Heart right ventricle (tissue), 16 donors: ENCODE measurements around the gene GALM. TPM values are rescaled to one million over a fixed set of nuclear protein-coding genes. Genes with fewer than 3 reads are reported as not detected.
"Not testable (repeated sequence)": the region's sequence is repeated elsewhere in the genome, so short reads cannot be mapped to it uniquely, and the experiment has no call there.

Experiments
- ATAC-seq, 8 donors: fragments of 200-7000 bp; cut with Tn5 transposase; one replicate each; pipeline ENCODE4 v1.9.1; 2020; ENCODE audit warnings: mild to moderate bottlenecking in 8 of 8, moderate library complexity in 8 of 8, moderate number of reproducible peaks in 1 of 8
- DNase-seq, 2 donors: peaks; one replicate each; pipeline ENCODE4 v3.0.0-alpha.2; 2020
- H3K27ac ChIP-seq, 10 donors: fragments of 200-600 bp; sonication (generic) in 2 of 10; one replicate each; pipeline versions ENCODE4 v1.5.0 to v1.8.0; 2020 to 2022; ENCODE audit warnings: mild to moderate bottlenecking in 3 of 10
- H3K27me3 ChIP-seq, 7 donors: fragments of 200-600 bp; one replicate each; pipeline ENCODE4 v1.8.0; 2021 to 2022; ENCODE audit warnings: mild to moderate bottlenecking in 2 of 7
- H3K36me3 ChIP-seq, 9 donors: fragments of 200-600 bp; sonication (generic) in 1 of 9; one replicate each; pipeline versions ENCODE4 v1.5.0 to v1.8.0; 2020 to 2022; ENCODE audit warnings: mild to moderate bottlenecking in 2 of 9
- H3K4me1 ChIP-seq, 9 donors: fragments of 200-600 bp; sonication (generic) in 1 of 9; one replicate each; pipeline versions ENCODE4 v1.5.0 to v1.8.0; 2020 to 2022; ENCODE audit warnings: mild to moderate bottlenecking in 4 of 9
- H3K4me3 ChIP-seq, 10 donors: fragments of 200-600 bp; sonication (generic) in 2 of 10; one replicate each; pipeline versions ENCODE4 v1.5.0 to v1.8.0; 2020 to 2022; ENCODE audit warnings: mild to moderate bottlenecking in 7 of 10, moderate library complexity in 2 of 10
- H3K9me3 ChIP-seq, 11 donors: fragments of 200-600 bp in 10 of 11; sonication (generic) in 2 of 11; one replicate each; pipeline versions ENCODE4 v1.5.0 to v1.8.0; 2013 to 2022; ENCODE audit warnings: mild to moderate bottlenecking in 2 of 11, control low read depth in 1 of 11, moderate library complexity in 1 of 11
- CTCF ChIP-seq, 9 donors: fragments of 200-600 bp; sonication (generic) in 2 of 9; IDR thresholded peaks; one replicate each; pipeline versions ENCODE4 v1.5.0 to v1.8.0; 2021 to 2022; ENCODE audit warnings: antibody characterized with exemption in 9 of 9, mild to moderate bottlenecking in 5 of 9, moderate library complexity in 1 of 9
- WGBS, 2 donors: extraction: QIAGEN DNeasy Blood & Tissue Kit; methylation state at CpG; one replicate each; pipeline ENCODE4 v1.1.7; 2013; ENCODE audit warnings: inconsistent platforms in 1 of 2; 5-methylcytosine and 5-hydroxymethylcytosine counted together
- intact Hi-C, 10 donors: fragments of 100-400 bp; cut with DNase I; formaldehyde crosslinking; loops; one replicate each; pipeline versions ENCODE4 v1.11.1 to v1.14.2; 2022
- polyA plus RNA-seq, 2 donors: library from polyadenylated mRNA; stranded (reverse); fragments of 200-250 nt; gene quantifications; one replicate each; pipeline ENCODE4 v1.2.3, GENCODE V29; 2013
- total RNA-seq, 10 donors: library from RNA; stranded (reverse); fragmentation: NEBNext Ultra II Directional in 3 of 10; extraction: Animal tissue kit (Norgen Biotek cat#: 25700) in 3 of 10; gene quantifications; one replicate each; pipeline versions ENCODE4 v1.2.1 to v1.2.4, GENCODE V29; 2021 to 2023
- donor health status: Arrhythmogenic right ventricular cardiomyopathy.
- donor health status: ischemic (EF 13 %, LVEDD 7.1; RV severe dilation, severe dysfunction).
- donor health status: healthy with polysubstance abuse.
- donor health status: DM: no; HTN: yes; CAD: no.
- donor health status: DM: no; HTN: no; CAD: no.
- donor health status: ischemic (EF 25% LVEDD 6.9; RV normal size, moderate dysfunction).
- donor health status: ischemic (EF 25% LVEDD 5.7; RV mildly dilated, moderate dysfunction).
- donor health status: healthy.
- donor health status: DM: yes; HTN: yes; CAD: no.
- donor health status: Ischemic cardiomyopathy.
- donor health status: ischemic (EF 35%, LVEDD 5.7; RV mildly dilated, moderate dysfunction).
- donor health status: nonischemic (EF 11% LVEDD 7.7; RV severe dilation, severe dysfunction).
- donor health status: DM: yes; HTN: yes; CAD: no.
- donor health status: PGD.
- donor health status: ischemic (EF 29% LVEDD 5.4; RV normal size, mild dysfunction).
- donor health status: nonischemic (EF 23%, LVEDD 6.1; RV moderate dilation, normal function).

Gene GALM
- total and polyA plus RNA-seq, 12 donors: 6.5 to 18.6 (median 11.0) TPM

GRCh38 chr2:38733300-38733971 lies 67.5 kb downstream of the GALM start:
- DNase-seq (no peak), ATAC-seq (no peak)
- Histone ChIP-seq H3K4me1 (peaks cover 0 to 37% (median 18%) of the 10 kb centered on the region in 9 donors), H3K9me3 (no peaks in the 10 kb centered on the region), H3K4me3 (no peak overlapping the region), H3K27me3 (no peaks in the 10 kb centered on the region), H3K36me3 (peaks cover 0 to 70% (median 22%) of the 10 kb centered on the region in 9 donors), H3K27ac (no peak overlapping the region)
- 80 to 92% methylated on average over 6 of the region's 6 CpGs for WGBS, 2 donors
- TF ChIP-seq CTCF (IDR thresholded peaks at IDR 0.05): no peak
- intact Hi-C loops: loop anchor here in 3 of 10 donors (5.0 to 10.0 kb wide), 4 partner anchors 151 to 419 kb away; no protein-coding TSS in a partner anchor

GRCh38 chr2:38734299-38735058 lies 68.6 kb downstream of the GALM start:
- H3K4me3 ChIP-seq: no peak overlapping the region
- peak overlapping the region in 1 of 10 donors; percentile 9 for H3K27ac ChIP-seq
- peaks cover 0 to 5% (median 0%) of the 10 kb centered on the region in 11 donors for H3K9me3 ChIP-seq
- DNase-seq (peak in 1 of 2 donors; percentile 55), ATAC-seq (peak in 6 of 8 donors; percentile 50 to 64 (median 56))
- H3K36me3 ChIP-seq: peaks cover 0 to 77% (median 20%) of the 10 kb centered on the region in 9 donors
- 49 to 68% methylated on average over 9 of the region's 9 CpGs for WGBS, 2 donors
- TF ChIP-seq CTCF (IDR thresholded peaks at IDR 0.05): no peak
- H3K27me3 ChIP-seq: no peaks in the 10 kb centered on the region
- peaks cover 0 to 37% (median 18%) of the 10 kb centered on the region in 9 donors for H3K4me1 ChIP-seq
- intact Hi-C loops: loop anchor here in 6 of 10 donors (5.0 to 10.0 kb wide), 6 partner anchors 152 to 420 kb away; no protein-coding TSS in a partner anchor

GRCh38 chr2:38735999-38736320 lies 70.0 kb downstream of the GALM start:
- Histone ChIP-seq H3K36me3 (peaks cover 0 to 69% (median 13%) of the 10 kb centered on the region in 9 donors), H3K4me1 (peaks cover 0 to 47% (median 22%) of the 10 kb centered on the region in 9 donors), H3K4me3 (no peak overlapping the region), H3K9me3 (peaks cover 0 to 6% (median 0%) of the 10 kb centered on the region in 11 donors), H3K27me3 (no peaks in the 10 kb centered on the region), H3K27ac (no peak overlapping the region)
- ATAC-seq (peak in 1 of 8 donors; percentile 11), DNase-seq (no peak)
- intact Hi-C loops: loop anchor here in 5 of 10 donors (5.0 to 10.0 kb wide), 4 partner anchors 159 to 421 kb away; no protein-coding TSS in a partner anchor
- TF ChIP-seq CTCF (IDR thresholded peaks at IDR 0.05): no peak
- WGBS, 2 donors: 66 to 86% methylated on average over 4 of the region's 4 CpGs

GRCh38 chr2:38737000-38737698 lies 71.2 kb downstream of the GALM start:
- H3K27me3 ChIP-seq, H3K9me3 ChIP-seq, DNase-seq, H3K4me3 ChIP-seq: not testable (repeated sequence)
- Histone ChIP-seq H3K36me3 (peaks cover 0 to 68% (median 4%) of the 10 kb centered on the region in 9 donors), H3K27ac (peak overlapping the region in 2 of 10 donors; percentile 1 to 65), H3K4me1 (peaks cover 0 to 52% (median 22%) of the 10 kb centered on the region in 9 donors)
- WGBS, 2 donors: 73 to 79% methylated on average over 11 of the region's 11 CpGs
- intact Hi-C loops: loop anchor here in 5 of 10 donors (5.0 to 10.0 kb wide), 4 partner anchors 160 to 422 kb away; no protein-coding TSS in a partner anchor
- peak in 5 of 8 donors; percentile 7 to 68 (median 20) for ATAC-seq
